HCT116 (cell line): ENCODE data around the gene ZNRF4. TPM values are rescaled to one million over a fixed set of nuclear protein-coding genes. Genes with fewer than 3 reads are reported as not detected.

ENCODE experiments used
- ATAC-seq: fragments of 200-7000 bp; cut with Tn5 transposase; 2 replicates; pipeline ENCODE4 v1.9.1; 2020; ENCODE audit warnings: mild to moderate bottlenecking, moderate library complexity
- BruUV-seq: library from RNA; stranded (reverse); fragments of 400-500 nt; replicated peaks from 2 replicates; lab custom pipeline; 2021; lab: Mats Ljungman, UMichigan
- CTCF ChIA-PET: fragments of 300-600 bp; sonication (Branson Sonifier 250); formaldehyde crosslinking; loops from one replicate; lab custom pipeline; 2021; ENCODE audit warnings: antibody characterized with exemption; lab: Charles Lee
- POLR2A ChIA-PET: fragments of 300-600, 350-600 bp; sonication (Branson Sonifier 250); formaldehyde crosslinking; loops from one replicate; lab custom pipeline; 2021; ENCODE audit warnings: antibody characterized with exemption; lab: Charles Lee
- RAD21 ChIA-PET, 2 experiments: fragments of 300-600 bp; sonication (Branson Sonifier 250); formaldehyde crosslinking; loops; one replicate each; lab custom pipeline; 2023; ENCODE audit warnings: low total read pairs in 2 of 2; ENCODE audit not compliant: uncharacterized antibody in 2 of 2, unreplicated experiment in 2 of 2, low non-redundant PET in 1 of 2; lab: Charles Lee
- DNase-seq: peaks from one replicate; pipeline ENCODE4 v3.0.0-alpha.2; 2010; ENCODE audit warnings: low read depth, low spot score
- H2AFZ ChIP-seq: fragments of 200-600 bp; shearing (Covaris generic), sonication (generic); 2 replicates; pipeline ENCODE4 v1.6.1; 2017; ENCODE audit warnings: low read depth, mixed run types, mixed read lengths, antibody characterized with exemption, low read length; ENCODE audit not compliant: poor library complexity, severe bottlenecking
- H3K27ac ChIP-seq: 2 replicates; pipeline ENCODE4 v1.5.1; 2012; ENCODE audit warnings: low read depth, low read length
- H3K27me3 ChIP-seq: fragments of 200-600 bp; sonication (generic); 2 replicates; pipeline ENCODE4 v1.6.1; 2016; ENCODE audit warnings: mixed run types, low read length, mixed read lengths; ENCODE audit not compliant: insufficient read depth
- H3K36me3 ChIP-seq, 2 experiments: fragments of 200-500 bp in 1 of 2; fragments of 200-600 bp in 1 of 2; sonication (Bioruptor generic) in 1 of 2; sonication (generic) in 1 of 2; 2 replicates each; pipeline versions ENCODE4 v1.5.1 to v1.6.1; 2014 to 2016; ENCODE audit warnings: low read length in 2 of 2, inconsistent platforms in 1 of 2, mixed read lengths in 1 of 2, mixed run types in 1 of 2; ENCODE audit not compliant: insufficient read depth in 2 of 2, control insufficient read depth in 1 of 2
- H3K4me1 ChIP-seq, 2 experiments: fragments of 200-600 bp in 1 of 2; sonication (generic) in 1 of 2; 2 replicates each; pipeline versions ENCODE4 v1.5.1 to v1.6.1; 2012 to 2017; ENCODE audit warnings: low read length in 2 of 2, inconsistent platforms in 1 of 2, mild to moderate bottlenecking in 1 of 2, mixed read lengths in 1 of 2, mixed run types in 1 of 2, moderate library complexity in 1 of 2; ENCODE audit not compliant: insufficient read depth in 2 of 2, control insufficient read depth in 1 of 2
- H3K4me2 ChIP-seq: fragments of 200-600 bp; sonication (generic); 2 replicates; pipeline ENCODE4 v1.6.1; 2017; ENCODE audit warnings: mixed run types, low read length, mixed read lengths
- H3K4me3 ChIP-seq, 2 experiments: fragments of 200-600 bp in 1 of 2; sonication (generic) in 1 of 2; replicated peaks in 1 of 2; 2 replicates each; pipeline ENCODE4 v1.5.1; 2011 to 2016; ENCODE audit warnings: low read length in 2 of 2, control low read depth in 1 of 2, low read depth in 1 of 2, mild to moderate bottlenecking in 1 of 2, mixed read lengths in 1 of 2, mixed run types in 1 of 2
- H3K79me2 ChIP-seq: fragments of 200-600 bp; sonication (generic); 2 replicates; pipeline ENCODE4 v1.6.1; 2017; ENCODE audit warnings: mild to moderate bottlenecking, mixed run types, low read length, moderate library complexity, mixed read lengths; ENCODE audit not compliant: insufficient read depth
- H3K9ac ChIP-seq: fragments of 200-600 bp; sonication (generic); 2 replicates; pipeline ENCODE4 v1.6.1; 2016; ENCODE audit warnings: low read length, mixed read lengths
- H3K9me2 ChIP-seq: fragments of 200-600 bp; sonication (generic), shearing (Covaris generic); 2 replicates; pipeline ENCODE4 v1.6.1; 2017; ENCODE audit warnings: mixed run types, mild to moderate bottlenecking, moderate library complexity; ENCODE audit not compliant: insufficient read depth
- H3K9me3 ChIP-seq, 2 experiments: fragments of 200-500 bp in 1 of 2; fragments of 200-600 bp in 1 of 2; sonication (Bioruptor generic) in 1 of 2; sonication (generic) in 1 of 2; 2 replicates each; pipeline ENCODE4 v1.6.1; 2014 to 2017; ENCODE audit warnings: low read length in 2 of 2, mixed read lengths in 2 of 2, inconsistent platforms in 1 of 2, low read depth in 1 of 2, mild to moderate bottlenecking in 1 of 2, mixed run types in 1 of 2, moderate library complexity in 1 of 2; ENCODE audit not compliant: control insufficient read depth in 1 of 2, insufficient read depth in 1 of 2
- H4K20me1 ChIP-seq: fragments of 200-600 bp; sonication (generic), shearing (Covaris generic); 2 replicates; pipeline ENCODE4 v1.6.1; 2017; ENCODE audit warnings: mixed run types, mild to moderate bottlenecking, moderate library complexity; ENCODE audit not compliant: insufficient read depth
- CBX3 ChIP-seq: IDR thresholded peaks from 2 replicates; pipeline ENCODE4 v1.6.1; 2012; ENCODE audit warnings: low read depth
- CEBPB ChIP-seq: IDR thresholded peaks from 2 replicates; pipeline ENCODE4 v1.6.1; 2012; ENCODE audit warnings: low read depth
- EGR1 ChIP-seq: IDR thresholded peaks from 2 replicates; pipeline ENCODE4 v1.6.1; 2012; ENCODE audit warnings: low read depth
- ELF1 ChIP-seq: IDR thresholded peaks from 2 replicates; pipeline ENCODE4 v1.6.1; 2012; ENCODE audit warnings: low read depth, borderline replicate concordance
- EZH2 ChIP-seq: fragments of 200-600 bp; sonication (generic); IDR thresholded peaks from 2 replicates; pipeline ENCODE4 v1.6.1; 2017; ENCODE audit warnings: antibody characterized with exemption, mixed run types
- EZH2phosphoT487 ChIP-seq: fragments of 200-600 bp; IDR thresholded peaks from 2 replicates; pipeline ENCODE4 v1.6.1; 2018; ENCODE audit warnings: antibody characterized with exemption, borderline replicate concordance
- FOSL1 ChIP-seq: IDR thresholded peaks from 2 replicates; pipeline ENCODE4 v1.6.1; 2012; ENCODE audit warnings: low read depth
- POLR2A ChIP-seq: IDR thresholded peaks from 2 replicates; pipeline ENCODE4 v1.7.0; 2011; ENCODE audit warnings: borderline replicate concordance; ENCODE audit not compliant: insufficient read depth, insufficient read length; ENCODE audit errors: extremely low read depth
- POLR2AphosphoS5 ChIP-seq: IDR thresholded peaks from 2 replicates; pipeline ENCODE4 v1.6.1; 2011; ENCODE audit warnings: mild to moderate bottlenecking, low read depth, low read length, moderate library complexity
- RAD21 ChIP-seq: IDR thresholded peaks from 2 replicates; pipeline ENCODE4 v1.6.1; 2012; ENCODE audit warnings: low read depth, mild to moderate bottlenecking
- SIN3A ChIP-seq: IDR thresholded peaks from 2 replicates; pipeline ENCODE4 v1.6.1; 2012; ENCODE audit warnings: low read depth
- SP1 ChIP-seq: IDR thresholded peaks from 2 replicates; pipeline ENCODE4 v1.6.1; 2012; ENCODE audit warnings: low read depth
- SRF ChIP-seq: IDR thresholded peaks from 2 replicates; pipeline ENCODE4 v1.6.1; 2012; ENCODE audit warnings: low read depth
- TCF7L2 ChIP-seq: IDR thresholded peaks from 2 replicates; pipeline ENCODE4 v1.7.0; 2011; ENCODE audit warnings: borderline replicate concordance, inconsistent platforms; ENCODE audit not compliant: insufficient read depth, insufficient read length; ENCODE audit errors: extremely low read depth
- YY1 ChIP-seq: IDR thresholded peaks from 2 replicates; pipeline ENCODE4 v1.6.1; 2011; ENCODE audit warnings: low read length, low read depth, moderate library complexity, mild to moderate bottlenecking; ENCODE audit not compliant: insufficient replicate concordance; ENCODE audit errors: extremely low read depth
- ZFX ChIP-seq: fragments of 450-650 bp; IDR thresholded peaks from 2 replicates; pipeline ENCODE4 v1.6.1; 2017
- ZNF274 ChIP-seq: fragments of 200-500 bp; sonication (Bioruptor generic); IDR thresholded peaks from 2 replicates; pipeline ENCODE4 v1.6.1; 2014; ENCODE audit warnings: mild to moderate bottlenecking, low read depth, low read length, inconsistent platforms
- intact Hi-C: fragments of 100-400 bp; cut with micrococcal nuclease; formaldehyde crosslinking; loops from 2 replicates; pipeline ENCODE4 v1.10.0; 2022
- total RNA-seq: library from RNA; stranded (reverse); gene quantifications from one replicate; pipeline ENCODE4 v1.2.1, GENCODE V29; 2021; ENCODE audit not compliant: unreplicated experiment
- TF ChIP-seq, protein P1 (sequence below): IDR thresholded peaks from 2 replicates; pipeline ENCODE4 v1.6.1; 2012
- TF ChIP-seq, protein P2 (sequence below), 3 experiments: fragments of 200-600 bp in 1 of 3; sonication (generic) in 1 of 3; IDR thresholded peaks in 2 of 3; conservative IDR thresholded peaks in 1 of 3; 2 replicates each; pipeline ENCODE4 v1.5.1; 2012 to 2017; ENCODE audit warnings: low read depth in 2 of 3, low read length in 2 of 3, antibody characterized with exemption in 1 of 3, borderline replicate concordance in 1 of 3, control low read depth in 1 of 3, mild to moderate bottlenecking in 1 of 3, mixed read lengths in 1 of 3, mixed run types in 1 of 3, moderate library complexity in 1 of 3; ENCODE audit not compliant: insufficient read depth in 1 of 3
- TF ChIP-seq, protein P3 (sequence below): IDR thresholded peaks from 2 replicates; pipeline ENCODE4 v1.6.1; 2012; ENCODE audit warnings: low read depth
- TF ChIP-seq, protein P4 (sequence below): IDR thresholded peaks from 2 replicates; pipeline ENCODE4 v1.6.1; 2011; ENCODE audit warnings: mild to moderate bottlenecking, low read length, moderate library complexity; ENCODE audit not compliant: insufficient replicate concordance; ENCODE audit errors: extremely low read depth
- TF ChIP-seq, protein P5 (sequence below): IDR thresholded peaks from 2 replicates; pipeline ENCODE4 v1.6.1; 2012

Gene ZNRF4
- total RNA-seq, 1 experiment from 2014 or later, result not detected

DNA sequence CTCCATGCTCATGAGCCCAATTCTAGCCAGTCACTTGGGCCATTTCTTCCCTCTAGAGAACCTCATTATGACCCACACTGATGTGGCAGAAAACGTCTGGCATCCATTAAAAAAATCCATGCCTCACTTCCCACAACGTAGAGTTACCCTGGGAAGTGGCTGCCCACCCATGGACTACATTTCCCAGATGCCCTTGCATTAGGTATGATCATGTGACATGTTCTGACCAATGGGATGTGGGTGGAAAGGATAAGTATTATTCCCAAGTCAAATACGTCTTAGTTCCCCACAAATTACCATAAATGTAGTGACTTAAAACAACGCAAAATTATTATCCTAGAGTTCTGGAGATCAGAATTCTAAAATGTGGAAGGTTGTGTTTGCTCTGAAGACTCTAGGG lies 47.9 kb upstream of the ZNRF4 start:
- H3K27ac ChIP-seq, result no peak overlapping the region
- no peaks in the 10 kb centered on the region for H3K9me2 ChIP-seq
- no peaks in the 10 kb centered on the region for H4K20me1 ChIP-seq
- RAD21 ChIA-PET, result no interaction called here
- no peaks in the 10 kb centered on the region for H3K4me1 ChIP-seq
- CTCF ChIA-PET, result interaction anchor here (0.6 kb wide), 1 partner anchor 814 kb away, joined by 3 read pairs; no protein-coding TSS in a partner anchor
- peak overlapping the region; percentile 29 for H3K4me2 ChIP-seq
- BruUV-seq, result no TSS peak
- ATAC-seq, result peak; percentile 88
- no peaks in the 10 kb centered on the region for H3K36me3 ChIP-seq
- H3K9ac ChIP-seq, result no peak overlapping the region
- no peak overlapping the region for H3K4me3 ChIP-seq
- POLR2A ChIA-PET, result no interaction called here
- peak; percentile 74 for DNase-seq
- intact Hi-C loops, result no loop called here
- H2AFZ ChIP-seq, result peak overlapping the region; percentile 96
- no peaks in the 10 kb centered on the region for H3K9me3 ChIP-seq
- peaks cover 5% of the 10 kb centered on the region; the same call in 1 of the 2 replicates for H3K27me3 ChIP-seq
- no peaks in the 10 kb centered on the region for H3K79me2 ChIP-seq
- TF ChIP-seq SIN3A, result no peak
- no peak for TF ChIP-seq FOSL1
- no peak for TF ChIP-seq RAD21
- TF ChIP-seq ZFX, result no peak
- TF ChIP-seq, protein P1, sequence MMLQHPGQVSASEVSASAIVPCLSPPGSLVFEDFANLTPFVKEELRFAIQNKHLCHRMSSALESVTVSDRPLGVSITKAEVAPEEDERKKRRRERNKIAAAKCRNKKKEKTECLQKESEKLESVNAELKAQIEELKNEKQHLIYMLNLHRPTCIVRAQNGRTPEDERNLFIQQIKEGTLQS, result no peak
- no peak for TF ChIP-seq EZH2
- TF ChIP-seq POLR2A, result no peak
- TF ChIP-seq, protein P2, sequence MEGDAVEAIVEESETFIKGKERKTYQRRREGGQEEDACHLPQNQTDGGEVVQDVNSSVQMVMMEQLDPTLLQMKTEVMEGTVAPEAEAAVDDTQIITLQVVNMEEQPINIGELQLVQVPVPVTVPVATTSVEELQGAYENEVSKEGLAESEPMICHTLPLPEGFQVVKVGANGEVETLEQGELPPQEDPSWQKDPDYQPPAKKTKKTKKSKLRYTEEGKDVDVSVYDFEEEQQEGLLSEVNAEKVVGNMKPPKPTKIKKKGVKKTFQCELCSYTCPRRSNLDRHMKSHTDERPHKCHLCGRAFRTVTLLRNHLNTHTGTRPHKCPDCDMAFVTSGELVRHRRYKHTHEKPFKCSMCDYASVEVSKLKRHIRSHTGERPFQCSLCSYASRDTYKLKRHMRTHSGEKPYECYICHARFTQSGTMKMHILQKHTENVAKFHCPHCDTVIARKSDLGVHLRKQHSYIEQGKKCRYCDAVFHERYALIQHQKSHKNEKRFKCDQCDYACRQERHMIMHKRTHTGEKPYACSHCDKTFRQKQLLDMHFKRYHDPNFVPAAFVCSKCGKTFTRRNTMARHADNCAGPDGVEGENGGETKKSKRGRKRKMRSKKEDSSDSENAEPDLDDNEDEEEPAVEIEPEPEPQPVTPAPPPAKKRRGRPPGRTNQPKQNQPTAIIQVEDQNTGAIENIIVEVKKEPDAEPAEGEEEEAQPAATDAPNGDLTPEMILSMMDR (IDR thresholded peaks at IDR 0.05 in 2 of 3, conservative IDR thresholded peaks at IDR 0.05 in 1 of 3; ENCODE audit: borderline replicate concordance in 1 of 3, insufficient read depth in 1 of 3, low read depth in 2 of 3, low read length in 2 of 3), result no peak
- TF ChIP-seq, protein P3, sequence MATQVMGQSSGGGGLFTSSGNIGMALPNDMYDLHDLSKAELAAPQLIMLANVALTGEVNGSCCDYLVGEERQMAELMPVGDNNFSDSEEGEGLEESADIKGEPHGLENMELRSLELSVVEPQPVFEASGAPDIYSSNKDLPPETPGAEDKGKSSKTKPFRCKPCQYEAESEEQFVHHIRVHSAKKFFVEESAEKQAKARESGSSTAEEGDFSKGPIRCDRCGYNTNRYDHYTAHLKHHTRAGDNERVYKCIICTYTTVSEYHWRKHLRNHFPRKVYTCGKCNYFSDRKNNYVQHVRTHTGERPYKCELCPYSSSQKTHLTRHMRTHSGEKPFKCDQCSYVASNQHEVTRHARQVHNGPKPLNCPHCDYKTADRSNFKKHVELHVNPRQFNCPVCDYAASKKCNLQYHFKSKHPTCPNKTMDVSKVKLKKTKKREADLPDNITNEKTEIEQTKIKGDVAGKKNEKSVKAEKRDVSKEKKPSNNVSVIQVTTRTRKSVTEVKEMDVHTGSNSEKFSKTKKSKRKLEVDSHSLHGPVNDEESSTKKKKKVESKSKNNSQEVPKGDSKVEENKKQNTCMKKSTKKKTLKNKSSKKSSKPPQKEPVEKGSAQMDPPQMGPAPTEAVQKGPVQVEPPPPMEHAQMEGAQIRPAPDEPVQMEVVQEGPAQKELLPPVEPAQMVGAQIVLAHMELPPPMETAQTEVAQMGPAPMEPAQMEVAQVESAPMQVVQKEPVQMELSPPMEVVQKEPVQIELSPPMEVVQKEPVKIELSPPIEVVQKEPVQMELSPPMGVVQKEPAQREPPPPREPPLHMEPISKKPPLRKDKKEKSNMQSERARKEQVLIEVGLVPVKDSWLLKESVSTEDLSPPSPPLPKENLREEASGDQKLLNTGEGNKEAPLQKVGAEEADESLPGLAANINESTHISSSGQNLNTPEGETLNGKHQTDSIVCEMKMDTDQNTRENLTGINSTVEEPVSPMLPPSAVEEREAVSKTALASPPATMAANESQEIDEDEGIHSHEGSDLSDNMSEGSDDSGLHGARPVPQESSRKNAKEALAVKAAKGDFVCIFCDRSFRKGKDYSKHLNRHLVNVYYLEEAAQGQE, result no peak
- no peak for TF ChIP-seq EZH2phosphoT487
- TF ChIP-seq SRF, result no peak
- TF ChIP-seq SP1, result peak; percentile 91
- TF ChIP-seq TCF7L2, result no peak
- TF ChIP-seq ELF1, result no peak; the same call in 1 of the 2 replicates
- no peak for TF ChIP-seq EGR1
- no peak for TF ChIP-seq ZNF274
- TF ChIP-seq, protein P4, sequence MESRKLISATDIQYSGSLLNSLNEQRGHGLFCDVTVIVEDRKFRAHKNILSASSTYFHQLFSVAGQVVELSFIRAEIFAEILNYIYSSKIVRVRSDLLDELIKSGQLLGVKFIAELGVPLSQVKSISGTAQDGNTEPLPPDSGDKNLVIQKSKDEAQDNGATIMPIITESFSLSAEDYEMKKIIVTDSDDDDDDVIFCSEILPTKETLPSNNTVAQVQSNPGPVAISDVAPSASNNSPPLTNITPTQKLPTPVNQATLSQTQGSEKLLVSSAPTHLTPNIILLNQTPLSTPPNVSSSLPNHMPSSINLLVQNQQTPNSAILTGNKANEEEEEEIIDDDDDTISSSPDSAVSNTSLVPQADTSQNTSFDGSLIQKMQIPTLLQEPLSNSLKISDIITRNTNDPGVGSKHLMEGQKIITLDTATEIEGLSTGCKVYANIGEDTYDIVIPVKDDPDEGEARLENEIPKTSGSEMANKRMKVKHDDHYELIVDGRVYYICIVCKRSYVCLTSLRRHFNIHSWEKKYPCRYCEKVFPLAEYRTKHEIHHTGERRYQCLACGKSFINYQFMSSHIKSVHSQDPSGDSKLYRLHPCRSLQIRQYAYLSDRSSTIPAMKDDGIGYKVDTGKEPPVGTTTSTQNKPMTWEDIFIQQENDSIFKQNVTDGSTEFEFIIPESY, result no peak
- TF ChIP-seq POLR2AphosphoS5, result no peak
- peak; percentile 35 for TF ChIP-seq YY1
- no peak for TF ChIP-seq CEBPB
- TF ChIP-seq CBX3, result peak; percentile 56; the same call in 1 of the 2 replicates
- TF ChIP-seq, protein P5, sequence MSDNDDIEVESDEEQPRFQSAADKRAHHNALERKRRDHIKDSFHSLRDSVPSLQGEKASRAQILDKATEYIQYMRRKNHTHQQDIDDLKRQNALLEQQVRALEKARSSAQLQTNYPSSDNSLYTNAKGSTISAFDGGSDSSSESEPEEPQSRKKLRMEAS, result no peak
